ENCODE data around the gene PARD3B. TPM values are rescaled to one million over a fixed set of nuclear protein-coding genes. Genes with fewer than 3 reads are reported as not detected.

Gene PARD3B
- total RNA-seq, 6 experiments from 2014 or later: 5.3 to 11.2 (median 8.3) TPM

GRCh38 chr2:204744506-204744905 lies 199.2 kb downstream of the PARD3B start:
- 79% methylated on average over 2 of the region's 2 CpGs for WGBS (ENCODE audit: insufficient coverage, low coverage, low lambda C conversion rate, missing lambda C conversion rate)
- Histone ChIP-seq H3K4me3 (no peak overlapping the region), H3K9me3 (no peaks in the 10 kb centered on the region), H3K27me3 (no peaks in the 10 kb centered on the region), H3K27ac (no peak overlapping the region), H3K4me1 (no peaks in the 10 kb centered on the region), H3K36me3 (no peaks in the 10 kb centered on the region)
- ATAC-seq (no peak), DNase-seq (no peak)
- TF ChIP-seq CTCF (IDR thresholded peaks at IDR 0.05): no peak
- no peak for TF ChIP-seq POLR2A (IDR thresholded peaks at IDR 0.05)
- intact Hi-C loops (cut with DNase I): no loop called here

DNA sequence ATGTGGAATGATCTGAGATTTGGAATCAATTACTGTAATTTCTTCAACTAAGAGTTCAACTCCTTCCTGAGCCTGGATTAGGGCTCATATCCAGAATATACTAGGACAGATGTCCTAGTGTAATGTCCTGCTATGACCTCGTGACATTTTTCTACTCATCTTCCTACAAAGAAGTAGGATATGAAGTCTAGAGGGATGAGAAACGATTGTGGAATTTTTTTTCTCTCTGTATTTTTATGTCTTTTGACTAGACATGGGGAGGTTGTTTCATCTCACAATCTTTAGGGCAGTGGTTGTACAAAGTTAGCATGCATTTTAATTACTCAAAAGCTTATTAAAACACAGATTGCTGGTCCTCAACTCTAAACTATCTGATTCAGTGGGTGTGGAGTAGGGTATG lies 203.0 kb downstream of the PARD3B start:
- Histone ChIP-seq H3K27me3 (no peaks in the 10 kb centered on the region), H3K4me3 (no peak overlapping the region), H3K9me3 (no peaks in the 10 kb centered on the region), H3K27ac (no peak overlapping the region), H3K36me3 (no peaks in the 10 kb centered on the region), H3K4me1 (no peaks in the 10 kb centered on the region)
- 73% methylated on average over 2 of the region's 2 CpGs for WGBS (ENCODE audit: insufficient coverage, low coverage, low lambda C conversion rate, missing lambda C conversion rate)
- intact Hi-C loops (cut with DNase I): no loop called here
- ATAC-seq: no peak
- no peak for DNase-seq
- TF ChIP-seq POLR2A (IDR thresholded peaks at IDR 0.05): no peak

DNA sequence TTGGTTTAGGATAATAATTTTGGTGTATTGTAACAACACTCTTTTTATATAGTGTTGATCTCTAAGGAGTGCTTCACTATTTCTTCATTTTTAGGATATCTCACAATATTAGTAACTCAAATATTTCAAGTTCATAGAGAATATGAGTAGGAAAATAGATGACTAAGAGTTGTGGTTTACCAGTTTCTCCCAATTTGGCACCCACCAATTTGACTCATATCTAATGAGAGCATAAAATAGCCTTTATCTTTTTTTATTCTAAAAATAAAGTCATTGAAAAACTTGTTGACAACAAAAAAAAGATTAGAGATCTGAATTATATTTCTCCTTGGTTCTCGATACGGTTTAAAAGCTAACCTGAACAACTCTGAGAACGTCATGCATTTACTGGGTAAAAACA lies 204.0 kb downstream of the PARD3B start:
- ATAC-seq (no peak), DNase-seq (no peak)
- WGBS (ENCODE audit: insufficient coverage, low coverage, low lambda C conversion rate, missing lambda C conversion rate): 93% methylated on average over 3 of the region's 3 CpGs
- no peak overlapping the region for H3K27ac ChIP-seq
- H3K4me3 ChIP-seq: no peak overlapping the region
- no peaks in the 10 kb centered on the region for H3K4me1 ChIP-seq
- H3K27me3 ChIP-seq: no peaks in the 10 kb centered on the region
- no peak for TF ChIP-seq CTCF (IDR thresholded peaks at IDR 0.05)
- TF ChIP-seq POLR2A (IDR thresholded peaks at IDR 0.05): no peak
- no peaks in the 10 kb centered on the region for H3K9me3 ChIP-seq
- H3K36me3 ChIP-seq: no peaks in the 10 kb centered on the region
- intact Hi-C loops (cut with DNase I): no loop called here

GRCh38 chr2:204750389-204750788 lies 205.1 kb downstream of the PARD3B start:
- WGBS (ENCODE audit: insufficient coverage, low coverage, low lambda C conversion rate, missing lambda C conversion rate): 100% methylated on average over 2 of the region's 5 CpGs
- no peak overlapping the region for H3K27ac ChIP-seq
- H3K27me3 ChIP-seq: no peaks in the 10 kb centered on the region
- intact Hi-C loops (cut with DNase I): no loop called here
- H3K4me1 ChIP-seq: no peaks in the 10 kb centered on the region
- H3K4me3 ChIP-seq: no peak overlapping the region
- ATAC-seq (no peak), DNase-seq (no peak)
- H3K9me3 ChIP-seq: no peaks in the 10 kb centered on the region
- no peaks in the 10 kb centered on the region for H3K36me3 ChIP-seq
- TF ChIP-seq POLR2A (IDR thresholded peaks at IDR 0.05) (no peak), CTCF (IDR thresholded peaks at IDR 0.05) (no peak)

DNA sequence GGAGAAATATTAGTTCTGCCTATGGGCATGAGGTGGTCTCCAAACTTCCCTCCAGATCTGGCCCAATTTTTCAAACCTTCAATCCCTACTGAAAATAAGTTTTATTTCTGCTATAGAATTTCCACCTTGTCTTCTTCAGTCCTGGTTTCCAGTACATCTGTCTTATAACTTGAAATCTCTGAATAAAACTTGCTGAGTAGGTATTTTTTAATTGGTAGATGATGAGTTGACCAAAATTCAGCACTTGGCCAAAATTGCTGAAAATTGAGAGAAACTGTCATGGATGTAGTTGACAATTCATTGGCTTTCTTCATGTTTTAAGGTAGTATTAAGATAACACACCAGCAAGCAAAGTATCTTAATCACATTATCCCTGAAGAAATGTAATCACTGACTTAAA lies 206.2 kb downstream of the PARD3B start:
- DNase-seq (no peak), ATAC-seq (no peak)
- H3K9me3 ChIP-seq: no peaks in the 10 kb centered on the region
- no peak overlapping the region for H3K27ac ChIP-seq
- no peak for TF ChIP-seq POLR2A (IDR thresholded peaks at IDR 0.05)
- no peak for TF ChIP-seq CTCF (IDR thresholded peaks at IDR 0.05)
- no peaks in the 10 kb centered on the region for H3K4me1 ChIP-seq
- no peaks in the 10 kb centered on the region for H3K27me3 ChIP-seq
- H3K4me3 ChIP-seq: no peak overlapping the region
- no peaks in the 10 kb centered on the region for H3K36me3 ChIP-seq
- intact Hi-C loops (cut with DNase I): no loop called here
